Tibial artery (tissue), 4 donors: Measurements from ENCODE around the gene MKNK1.

Source experiments
- DNase-seq, 2 donors: peaks; one replicate each; pipeline ENCODE4 v3.0.0-alpha.2; 2019
- H3K27ac ChIP-seq, 2 donors: fragments of 200-600 bp; sonication (generic) in 1 of 2; 1 replicate in 1 of 2; 2 replicates in 1 of 2; pipeline ENCODE4 v1.5.1; 2018 to 2019; ENCODE audit warnings: mild to moderate bottlenecking in 1 of 2
- H3K27me3 ChIP-seq, 2 donors: fragments of 200-600 bp; sonication (generic) in 1 of 2; one replicate each; pipeline versions ENCODE4 v1.5.1 to v1.6.0; 2016 to 2019
- H3K36me3 ChIP-seq, 3 donors: fragments of 200-600 bp; sonication (generic) in 2 of 3; one replicate each; pipeline ENCODE4 v1.5.1; 2016 to 2019; ENCODE audit warnings: mild to moderate bottlenecking in 2 of 3
- H3K4me1 ChIP-seq, 4 donors: fragments of 200-600 bp; sonication (generic) in 2 of 4; 1 replicate in 3 of 4; 2 replicates in 1 of 4; pipeline ENCODE4 v1.5.1; 2016 to 2019
- H3K4me3 ChIP-seq, 2 donors: fragments of 200-600 bp; sonication (generic) in 1 of 2; 1 replicate in 1 of 2; 2 replicates in 1 of 2; pipeline ENCODE4 v1.5.1; 2018 to 2019; ENCODE audit warnings: mild to moderate bottlenecking in 2 of 2
- H3K9me3 ChIP-seq, 3 donors: fragments of 200-600 bp; sonication (generic) in 1 of 3; one replicate each; pipeline ENCODE4 v1.5.1; 2016 to 2019
- CTCF ChIP-seq, 2 experiments: fragments of 200-600 bp in 1 of 2; fragments of 450-650 bp in 1 of 2; IDR thresholded peaks; one replicate each; pipeline ENCODE4 v1.5.1; 2017 to 2019; ENCODE audit warnings: antibody characterized with exemption in 2 of 2, mild to moderate bottlenecking in 1 of 2, moderate library complexity in 1 of 2
- intact Hi-C: fragments of 100-400 bp; cut with DNase I; formaldehyde crosslinking; loops from one replicate; pipeline ENCODE4 v1.15.0; 2023; ENCODE audit warnings: low total_unique reads

Gene MKNK1

DNA sequence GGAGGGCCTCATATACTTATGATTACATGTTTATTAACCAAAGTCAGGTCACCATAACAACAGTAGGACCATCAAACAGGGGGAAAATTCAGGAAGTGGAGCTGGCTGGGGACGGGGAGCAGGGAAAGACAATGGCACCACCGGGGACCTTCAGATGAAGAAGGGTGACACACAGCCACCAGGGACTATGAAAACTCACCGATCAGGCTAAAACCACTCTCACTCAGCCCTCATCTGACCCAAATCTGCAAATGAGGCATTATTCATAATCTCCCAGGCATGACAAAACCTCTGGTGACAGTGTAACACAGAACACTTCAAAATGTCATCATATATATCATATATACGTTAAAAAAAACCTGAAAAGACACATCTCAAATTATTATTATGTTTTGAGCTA lies 11.2 kb downstream of the MKNK1 start:
- Histone ChIP-seq H3K27me3 (no peaks in the 10 kb centered on the region), H3K27ac (no peak overlapping the region), H3K9me3 (no peaks in the 10 kb centered on the region), H3K36me3 (peaks cover 46 to 62% (median 47%) of the 10 kb centered on the region in 3 donors), H3K4me1 (peaks cover 0 to 8% (median 3%) of the 10 kb centered on the region in 4 donors), H3K4me3 (no peak overlapping the region)
- intact Hi-C loops = no loop called here
- DNase-seq = no peak
- TF ChIP-seq CTCF (IDR thresholded peaks at IDR 0.05) = no peak

DNA sequence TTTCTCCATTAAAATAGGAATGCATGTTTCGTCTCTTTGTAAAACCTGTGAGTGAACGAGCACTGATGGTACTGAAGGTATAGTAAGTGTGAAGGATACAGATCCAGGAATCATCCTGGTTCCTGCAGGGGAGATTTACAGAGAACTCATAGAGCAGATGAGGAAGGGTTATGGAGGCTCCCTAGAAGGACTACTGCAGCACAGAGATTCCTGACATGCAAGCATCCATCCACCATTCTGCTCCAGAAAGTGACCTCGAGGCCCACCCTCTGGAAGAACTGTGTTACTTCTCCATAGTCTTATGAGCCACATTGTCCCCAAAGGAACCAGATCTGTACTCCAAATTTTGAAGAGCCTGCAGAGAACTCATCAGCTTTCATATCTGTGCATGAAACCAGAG lies 14.5 kb downstream of the MKNK1 start:
- no peak overlapping the region for H3K4me3 ChIP-seq
- H3K9me3 ChIP-seq = no peaks in the 10 kb centered on the region
- H3K4me1 ChIP-seq = no peaks in the 10 kb centered on the region
- H3K36me3 ChIP-seq = peaks cover 59 to 89% (median 64%) of the 10 kb centered on the region in 3 donors
- no peak for TF ChIP-seq CTCF (IDR thresholded peaks at IDR 0.05)
- no peak overlapping the region for H3K27ac ChIP-seq
- no peak for DNase-seq
- no peaks in the 10 kb centered on the region for H3K27me3 ChIP-seq
- intact Hi-C loops = no loop called here

DNA sequence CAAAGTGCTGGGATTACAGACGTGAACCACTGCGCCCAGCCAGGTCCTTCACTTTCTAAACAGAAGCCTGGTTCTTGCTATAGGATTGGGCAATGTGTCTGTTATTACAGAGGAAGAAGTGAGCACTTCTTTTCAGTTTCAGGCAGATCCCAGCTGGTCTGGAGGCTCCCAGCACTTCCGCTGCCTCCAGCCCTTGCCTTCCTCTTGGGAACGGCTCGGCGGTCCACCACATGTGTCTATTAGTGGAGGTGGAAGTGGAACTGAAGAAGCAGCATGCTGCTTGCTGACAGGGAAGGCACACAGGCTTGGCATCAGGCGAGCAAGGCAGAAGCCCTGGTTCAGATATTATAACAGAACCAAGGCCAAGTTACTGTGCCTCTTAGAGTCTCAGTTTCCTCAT lies 17.0 kb downstream of the MKNK1 start:
- H3K27ac ChIP-seq = no peak overlapping the region

GRCh38 chr1:46585312-46585938 lies 18.6 kb downstream of the MKNK1 start:
- no peaks in the 10 kb centered on the region for H3K9me3 ChIP-seq
- no peaks in the 10 kb centered on the region for H3K27me3 ChIP-seq
- DNase-seq = no peak
- no peaks in the 10 kb centered on the region for H3K4me1 ChIP-seq
- H3K27ac ChIP-seq = no peak overlapping the region
- no peak overlapping the region for H3K4me3 ChIP-seq
- no peak for TF ChIP-seq CTCF (IDR thresholded peaks at IDR 0.05)
- peaks cover 38 to 87% (median 61%) of the 10 kb centered on the region in 3 donors for H3K36me3 ChIP-seq
- intact Hi-C loops = no loop called here

More for the DNA sequence above, 17.0 kb downstream of the MKNK1 start:
- TF ChIP-seq CTCF (IDR thresholded peaks at IDR 0.05) = no peak
- DNase-seq = peak; percentile 68 to 80
- Histone ChIP-seq H3K9me3 (no peaks in the 10 kb centered on the region), H3K4me3 (no peak overlapping the region), H3K4me1 (no peaks in the 10 kb centered on the region), H3K27me3 (no peaks in the 10 kb centered on the region), H3K36me3 (peaks cover 54 to 89% (median 66%) of the 10 kb centered on the region in 3 donors)
- intact Hi-C loops = no loop called here

GRCh38 chr1:46583494-46583893 lies 20.6 kb downstream of the MKNK1 start:
- peaks cover 46 to 89% (median 66%) of the 10 kb centered on the region in 3 donors for H3K36me3 ChIP-seq
- no peak overlapping the region for H3K27ac ChIP-seq
- no peaks in the 10 kb centered on the region for H3K9me3 ChIP-seq
- no peak for DNase-seq
- no peaks in the 10 kb centered on the region for H3K4me1 ChIP-seq
- no peaks in the 10 kb centered on the region for H3K27me3 ChIP-seq
- TF ChIP-seq CTCF (IDR thresholded peaks at IDR 0.05) = no peak
- H3K4me3 ChIP-seq = no peak overlapping the region
- intact Hi-C loops = no loop called here
